Activated naive CD4-positive, alpha-beta T cell treated with anti-CD3 and anti-CD28 coated beads, Interleukin-2, amount 50 U/mL, for 24 hours (primary cell): ENCODE results near the gene SMYD1.
A peak's percentile ranks its signal among the peaks of the same experiment; 100 is the strongest.

ENCODE experiments used
- H3K27ac Mint-ChIP-seq: one replicate; pipeline ENCODE4 v1.8.0; 2021; ENCODE audit warnings: mild to moderate bottlenecking, mixed read lengths
- H3K27me3 Mint-ChIP-seq: one replicate; pipeline ENCODE4 v1.8.0; 2021; ENCODE audit warnings: mixed read lengths
- H3K36me3 Mint-ChIP-seq: one replicate; pipeline ENCODE4 v1.8.0; 2021; ENCODE audit warnings: mixed read lengths
- H3K4me1 Mint-ChIP-seq: one replicate; pipeline ENCODE4 v1.8.0; 2021; ENCODE audit warnings: mixed read lengths
- H3K4me3 Mint-ChIP-seq: one replicate; pipeline ENCODE4 v1.8.0; 2021; ENCODE audit warnings: mild to moderate bottlenecking, mixed read lengths
- H3K9me3 Mint-ChIP-seq: one replicate; pipeline ENCODE4 v1.8.0; 2021; ENCODE audit warnings: mixed read lengths

The SMYD1 gene

DNA sequence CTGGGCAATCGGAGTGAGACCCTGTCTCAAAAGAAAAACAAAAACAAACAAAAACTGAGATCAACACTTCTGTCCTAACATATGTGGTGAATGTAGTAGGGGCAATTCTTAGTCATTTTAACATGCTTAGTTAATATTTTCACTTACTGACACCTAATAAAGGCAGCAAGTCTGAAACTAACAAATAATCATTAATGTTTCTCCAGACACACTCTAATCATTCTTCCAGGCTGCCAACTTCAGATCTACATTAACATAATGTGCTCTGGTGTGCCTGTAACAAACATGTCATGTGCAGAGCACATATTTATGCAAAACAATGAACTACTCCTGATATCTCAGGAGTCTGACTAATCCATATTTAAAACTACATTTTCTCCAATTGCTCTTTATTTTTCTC, 18.0 kb upstream of the SMYD1 start:
- Mint-ChIP-seq H3K36me3 (peaks cover 10% of the 10 kb centered on the region), H3K4me1 (peaks cover 69% of the 10 kb centered on the region), H3K27me3 (no peaks in the 10 kb centered on the region), H3K4me3 (no peak overlapping the region), H3K9me3 (no peaks in the 10 kb centered on the region), H3K27ac (peak overlapping the region; percentile 77)

DNA sequence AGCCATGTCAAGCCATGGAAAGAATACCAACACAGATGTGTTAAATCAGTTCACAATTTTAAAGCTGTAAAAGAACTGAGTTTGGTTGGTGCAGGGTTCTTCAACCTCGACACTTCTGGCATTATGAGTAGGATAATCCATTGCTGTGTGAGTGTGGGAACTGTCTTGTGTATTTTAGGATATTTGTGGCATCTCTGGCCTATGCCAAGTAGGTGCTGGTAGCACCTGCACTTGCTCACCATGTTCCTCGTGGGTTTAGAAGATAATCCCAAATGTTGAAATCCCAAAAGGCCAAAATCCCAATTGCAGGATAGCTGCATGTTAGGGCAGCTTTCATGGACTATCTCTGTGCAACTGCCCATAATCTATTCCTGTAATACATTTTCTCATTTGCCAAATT, 15.8 kb upstream of the SMYD1 start:
- Mint-ChIP-seq H3K27me3 (no peaks in the 10 kb centered on the region), H3K4me3 (no peak overlapping the region), H3K9me3 (no peaks in the 10 kb centered on the region), H3K36me3 (peaks cover 10% of the 10 kb centered on the region), H3K27ac (no peak overlapping the region), H3K4me1 (peaks cover 70% of the 10 kb centered on the region)

- Mint-ChIP-seq H3K27me3 (no peaks in the 10 kb centered on the region), H3K36me3 (peaks cover 10% of the 10 kb centered on the region), H3K27ac (peak overlapping the region; percentile 79), H3K4me3 (peak overlapping the region; percentile 91), H3K9me3 (no peaks in the 10 kb centered on the region), H3K4me1 (peaks cover 85% of the 10 kb centered on the region)
Observed at GRCh38 chr2:88053296-88053695, 14.3 kb upstream of the SMYD1 start.

GRCh38 chr2:88053934-88054781, 13.5 kb upstream of the SMYD1 start:
- Mint-ChIP-seq H3K4me3 (peak overlapping the region; percentile 91), H3K27me3 (no peaks in the 10 kb centered on the region), H3K9me3 (no peaks in the 10 kb centered on the region), H3K27ac (peak overlapping the region; percentile 96), H3K4me1 (peaks cover 80% of the 10 kb centered on the region), H3K36me3 (peaks cover 7% of the 10 kb centered on the region)

GRCh38 chr2:88054782-88055370, 12.7 kb upstream of the SMYD1 start:
- peak overlapping the region; percentile 96 for H3K27ac Mint-ChIP-seq
- no peaks in the 10 kb centered on the region for H3K27me3 Mint-ChIP-seq
- no peaks in the 10 kb centered on the region for H3K9me3 Mint-ChIP-seq
- peaks cover 76% of the 10 kb centered on the region for H3K4me1 Mint-ChIP-seq
- H3K4me3 Mint-ChIP-seq: peak overlapping the region; percentile 91
- H3K36me3 Mint-ChIP-seq: peaks cover 7% of the 10 kb centered on the region

GRCh38 chr2:88055371-88056128, 12.1 kb upstream of the SMYD1 start, which contains the start of gene KRCC1:
KRCC1 (minus strand) TSS chr2:88055783; CDS start chr2:88028563, 27,220 bp downstream.
- no peaks in the 10 kb centered on the region for H3K9me3 Mint-ChIP-seq
- H3K27me3 Mint-ChIP-seq: no peaks in the 10 kb centered on the region
- H3K27ac Mint-ChIP-seq: peak within 1 kb of the TSS; percentile 100
- H3K4me1 Mint-ChIP-seq: peaks cover 72% of the 10 kb centered on the region
- H3K4me3 Mint-ChIP-seq: peak within 1 kb of the TSS; percentile 91
- H3K36me3 Mint-ChIP-seq: peaks cover 3% of the 10 kb centered on the region

DNA sequence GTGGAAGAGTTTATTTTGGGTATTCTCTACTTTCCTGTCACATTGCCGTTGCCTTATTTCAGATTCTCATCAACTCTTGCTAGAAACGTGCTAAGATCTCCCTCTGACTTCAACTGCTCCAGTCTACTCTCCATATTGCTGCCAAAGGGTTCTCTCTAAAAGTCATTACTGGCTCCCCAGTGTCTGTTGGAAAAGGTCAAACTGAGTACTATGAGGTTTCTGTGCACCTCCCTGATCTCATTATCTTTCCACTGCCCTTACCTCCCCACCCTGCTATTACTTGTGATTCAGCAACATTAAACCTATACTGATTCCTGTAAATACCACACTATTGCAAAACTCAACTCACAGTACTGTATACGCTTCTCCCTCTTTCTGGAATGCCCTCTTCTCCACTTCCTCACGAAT, 10.2 kb upstream of the SMYD1 start:
- Mint-ChIP-seq H3K9me3 (no peaks in the 10 kb centered on the region), H3K27ac (peak overlapping the region; percentile 69), H3K4me1 (peaks cover 63% of the 10 kb centered on the region), H3K27me3 (no peaks in the 10 kb centered on the region), H3K4me3 (peak overlapping the region; percentile 1), H3K36me3 (peaks cover 2% of the 10 kb centered on the region)

- no peak overlapping the region for H3K27ac Mint-ChIP-seq
- H3K27me3 Mint-ChIP-seq: no peaks in the 10 kb centered on the region
- H3K36me3 Mint-ChIP-seq: peaks cover 2% of the 10 kb centered on the region
- no peak overlapping the region for H3K4me3 Mint-ChIP-seq
- H3K4me1 Mint-ChIP-seq: peaks cover 55% of the 10 kb centered on the region
- no peaks in the 10 kb centered on the region for H3K9me3 Mint-ChIP-seq
Observed at GRCh38 chr2:88058191-88058590, 9.4 kb upstream of the SMYD1 start.

DNA sequence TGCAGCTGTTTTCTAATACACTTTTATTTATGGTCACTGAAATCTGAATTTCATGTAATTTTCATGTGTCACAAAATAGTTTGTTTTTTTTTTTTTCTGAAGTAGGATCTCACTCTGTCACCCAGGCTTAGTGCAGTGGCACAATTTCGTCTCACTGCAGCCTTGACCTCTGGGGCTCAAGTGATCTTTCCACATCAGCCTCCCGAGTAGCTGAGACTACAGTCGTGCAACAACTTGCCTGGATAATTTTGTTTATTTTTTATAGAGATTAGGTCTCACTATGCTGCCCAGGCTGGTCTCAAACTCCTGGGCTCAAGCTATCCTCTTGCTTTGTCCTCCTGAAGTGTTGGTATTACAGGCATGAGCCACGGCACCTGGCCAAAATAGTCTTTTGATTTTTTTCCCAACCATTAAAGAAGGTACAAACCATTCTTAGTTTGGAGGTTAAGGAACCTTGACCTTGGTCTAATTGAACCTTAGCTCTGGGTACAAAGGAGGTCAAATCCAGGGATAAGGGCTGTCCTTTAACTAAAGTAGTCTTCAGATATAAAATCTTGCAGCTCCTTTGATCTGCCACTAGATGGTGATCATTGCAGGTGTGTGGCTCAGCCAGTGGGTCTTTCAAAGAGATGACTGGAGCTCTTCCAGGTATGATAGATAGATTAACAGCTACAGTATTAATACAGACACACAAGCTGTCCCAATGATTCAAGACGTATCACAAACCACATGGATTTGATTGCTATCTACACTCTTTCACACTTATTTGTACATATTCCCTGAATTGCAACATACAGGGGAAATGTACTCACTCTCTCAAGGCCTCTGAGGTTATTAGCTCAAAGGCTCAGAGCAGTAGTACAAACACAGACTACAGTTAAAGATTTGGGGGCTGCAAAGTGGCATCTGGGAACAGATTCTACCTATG, 7.4 kb upstream of the SMYD1 start:
- H3K4me3 Mint-ChIP-seq: no peak overlapping the region
- no peaks in the 10 kb centered on the region for H3K9me3 Mint-ChIP-seq
- no peaks in the 10 kb centered on the region for H3K36me3 Mint-ChIP-seq
- H3K4me1 Mint-ChIP-seq: peaks cover 36% of the 10 kb centered on the region
- no peaks in the 10 kb centered on the region for H3K27me3 Mint-ChIP-seq
- no peak overlapping the region for H3K27ac Mint-ChIP-seq

DNA sequence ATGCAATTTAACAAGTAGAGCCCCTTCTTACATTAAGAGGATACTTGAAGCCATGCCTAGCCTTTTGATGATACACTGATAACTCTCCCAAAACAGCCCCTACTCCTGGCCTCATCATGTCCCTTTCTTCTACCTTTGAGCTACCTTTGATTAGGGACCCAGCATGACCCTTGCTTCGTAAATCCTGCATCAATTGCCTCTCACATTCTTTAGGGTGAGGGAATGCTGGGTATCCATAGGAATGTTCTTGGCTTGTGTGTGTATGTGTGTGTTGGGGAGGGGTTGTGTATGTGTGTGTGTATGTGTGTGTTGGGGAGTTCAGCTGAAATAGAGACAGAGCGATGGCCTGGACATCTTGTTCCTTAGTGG, 6.7 kb upstream of the SMYD1 start:
- H3K36me3 Mint-ChIP-seq: no peaks in the 10 kb centered on the region
- H3K27me3 Mint-ChIP-seq: no peaks in the 10 kb centered on the region
- no peak overlapping the region for H3K4me3 Mint-ChIP-seq
- no peaks in the 10 kb centered on the region for H3K9me3 Mint-ChIP-seq
- no peak overlapping the region for H3K27ac Mint-ChIP-seq
- H3K4me1 Mint-ChIP-seq: peaks cover 33% of the 10 kb centered on the region

DNA sequence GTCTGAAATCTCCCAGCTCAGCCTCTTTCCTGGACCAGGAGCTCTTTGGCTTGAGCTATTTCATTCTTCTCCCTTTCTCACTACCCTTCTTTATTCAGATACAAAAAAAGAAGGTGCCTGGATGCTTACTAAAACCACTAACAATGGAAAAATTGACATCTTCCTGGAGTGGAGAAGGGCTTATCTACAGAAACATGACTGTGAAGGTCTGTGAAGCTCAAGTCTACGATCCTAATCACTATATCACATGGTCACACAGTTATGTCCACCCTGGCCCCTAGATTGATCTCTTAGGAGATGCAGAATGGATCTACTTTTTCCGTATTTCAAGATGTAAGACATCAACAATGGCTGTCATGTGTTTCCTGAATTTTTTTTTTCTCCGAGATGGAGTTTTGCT, 6.3 kb upstream of the SMYD1 start:
- Mint-ChIP-seq H3K27me3 (no peaks in the 10 kb centered on the region), H3K27ac (no peak overlapping the region), H3K36me3 (no peaks in the 10 kb centered on the region)

DNA sequence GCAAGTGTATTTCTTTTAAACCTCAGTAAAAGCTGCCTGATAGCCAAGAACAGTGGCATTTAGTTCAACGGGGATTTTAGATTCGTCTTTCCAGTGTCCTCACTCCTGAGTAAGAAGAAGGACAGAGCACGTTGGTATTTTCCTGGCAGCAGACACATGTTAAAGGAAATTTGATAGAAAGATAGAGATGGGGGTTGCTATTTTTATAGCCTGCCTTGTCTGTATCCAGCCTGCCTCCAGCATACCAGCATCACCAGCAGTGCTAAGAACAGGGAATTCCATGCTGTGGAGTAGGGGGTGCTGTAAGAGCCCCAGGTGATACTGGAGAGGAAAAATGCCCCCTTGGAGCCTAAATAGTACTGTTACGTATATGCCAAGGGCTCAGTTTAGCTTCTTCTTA, 1.1 kb upstream of the SMYD1 start:
- no peak overlapping the region for H3K4me3 Mint-ChIP-seq
- H3K36me3 Mint-ChIP-seq: no peaks in the 10 kb centered on the region
- no peaks in the 10 kb centered on the region for H3K4me1 Mint-ChIP-seq
- H3K27me3 Mint-ChIP-seq: no peaks in the 10 kb centered on the region
- no peak overlapping the region for H3K27ac Mint-ChIP-seq
- no peaks in the 10 kb centered on the region for H3K9me3 Mint-ChIP-seq

More for the DNA sequence above, 6.3 kb upstream of the SMYD1 start:
- H3K9me3 Mint-ChIP-seq: no peaks in the 10 kb centered on the region
- H3K4me1 Mint-ChIP-seq: peaks cover 29% of the 10 kb centered on the region
- no peak overlapping the region for H3K4me3 Mint-ChIP-seq

- Mint-ChIP-seq H3K4me1 (no peaks in the 10 kb centered on the region), H3K4me3 (no peak overlapping the region), H3K9me3 (no peaks in the 10 kb centered on the region), H3K36me3 (no peaks in the 10 kb centered on the region), H3K27me3 (no peaks in the 10 kb centered on the region), H3K27ac (no peak overlapping the region)
Observed at GRCh38 chr2:88067189-88067588, 436 bp upstream of the SMYD1 start.

GRCh38 chr2:88068044-88068443, 419 bp downstream of the SMYD1 start:
- no peaks in the 10 kb centered on the region for H3K9me3 Mint-ChIP-seq
- no peak overlapping the region for H3K27ac Mint-ChIP-seq
- H3K4me3 Mint-ChIP-seq: no peak overlapping the region
- H3K27me3 Mint-ChIP-seq: no peaks in the 10 kb centered on the region
- no peaks in the 10 kb centered on the region for H3K36me3 Mint-ChIP-seq
- no peaks in the 10 kb centered on the region for H3K4me1 Mint-ChIP-seq

DNA sequence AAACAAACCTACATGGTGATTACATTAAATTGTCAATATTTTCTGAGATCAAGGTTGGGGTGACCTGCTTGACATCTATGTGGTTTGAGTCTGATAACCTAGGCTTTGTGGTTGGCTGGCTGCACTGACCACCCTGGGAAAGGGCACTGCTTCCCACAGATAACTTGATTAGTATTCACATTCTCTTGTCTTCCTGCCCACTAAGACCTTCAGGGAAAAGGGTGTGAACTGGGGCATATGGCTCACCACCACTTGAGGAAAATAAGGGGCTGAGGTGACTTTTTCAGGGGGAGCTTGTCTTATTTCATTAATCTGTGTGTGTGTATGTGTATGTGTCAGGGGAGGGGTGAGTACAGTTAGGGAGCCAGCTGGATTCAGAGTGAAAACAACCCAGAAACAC, 1.5 kb downstream of the SMYD1 start:
- Mint-ChIP-seq H3K9me3 (no peaks in the 10 kb centered on the region), H3K4me1 (no peaks in the 10 kb centered on the region), H3K27ac (no peak overlapping the region), H3K36me3 (no peaks in the 10 kb centered on the region), H3K27me3 (no peaks in the 10 kb centered on the region), H3K4me3 (no peak overlapping the region)
